Brain microvascular endothelial cell (primary cell): ENCODE data around the gene CASTOR1.

Experiments used
- DNase-seq: peaks from one replicate; pipeline ENCODE4 v3.0.0-alpha.2; 2020
- H3K27ac ChIP-seq: fragments of 250-450 bp; sonication (Bioruptor Pico); 2 replicates; pipeline ENCODE4 v1.5.1; 2020; ENCODE audit warnings: mild to moderate bottlenecking, moderate library complexity
- H3K27me3 ChIP-seq: fragments of 250-450 bp; sonication (Bioruptor Pico); replicated peaks from 2 replicates; pipeline ENCODE4 v1.5.1; 2020; ENCODE audit warnings: mild to moderate bottlenecking
- H3K36me3 ChIP-seq: fragments of 250-450 bp; sonication (Bioruptor Pico); replicated peaks from 2 replicates; pipeline ENCODE4 v1.5.1; 2020; ENCODE audit warnings: mild to moderate bottlenecking
- H3K4me3 ChIP-seq: 2 replicates; pipeline ENCODE4 v1.5.1; 2011; ENCODE audit warnings: low read depth, mild to moderate bottlenecking, control low read depth, low read length, moderate library complexity
- CTCF ChIP-seq: IDR thresholded peaks from 2 replicates; pipeline ENCODE4 v1.5.1; 2011; ENCODE audit warnings: low read depth, mild to moderate bottlenecking, moderate library complexity, low read length, control low read depth, inconsistent platforms; ENCODE audit errors: missing control alignments
- in situ Hi-C: cut with HindIII; loops from 2 replicates; pipeline ENCODE4 v1.10.0; 2017; ENCODE audit warnings: low sequenced_read_pairs, low pct_ligation_motif_present

CASTOR1 gene

GRCh38 chr22:30265823-30266444 is 23.4 kb downstream of the CASTOR1 start:
- no peak for TF ChIP-seq CTCF
- Histone ChIP-seq H3K27ac (no peak overlapping the region), H3K4me3 (no peak overlapping the region), H3K27me3 (no peaks in the 10 kb centered on the region), H3K36me3 (no peaks in the 10 kb centered on the region)
- in situ Hi-C loops = no loop called here
- DNase-seq = no peak

GRCh38 chr22:30265131-30265720 is 24.1 kb downstream of the CASTOR1 start:
- DNase-seq = no peak
- TF ChIP-seq CTCF = no peak
- Histone ChIP-seq H3K27me3 (no peaks in the 10 kb centered on the region), H3K4me3 (no peak overlapping the region), H3K27ac (no peak overlapping the region), H3K36me3 (no peaks in the 10 kb centered on the region)
- in situ Hi-C loops = no loop called here

- no peak for DNase-seq
- no peak overlapping the region for H3K4me3 ChIP-seq
- no peak overlapping the region for H3K27ac ChIP-seq
- H3K36me3 ChIP-seq = no peaks in the 10 kb centered on the region
- TF ChIP-seq CTCF = no peak
- in situ Hi-C loops = no loop called here
- no peaks in the 10 kb centered on the region for H3K27me3 ChIP-seq
Measured at GRCh38 chr22:30263883-30264282, 25.4 kb downstream of the CASTOR1 start.

GRCh38 chr22:30262917-30263741 is 26.2 kb downstream of the CASTOR1 start:
- in situ Hi-C loops = no loop called here
- no peak for DNase-seq
- Histone ChIP-seq H3K4me3 (no peak overlapping the region), H3K27ac (no peak overlapping the region), H3K27me3 (no peaks in the 10 kb centered on the region), H3K36me3 (no peaks in the 10 kb centered on the region)
- TF ChIP-seq CTCF = peak; percentile 97

- no peak for TF ChIP-seq CTCF
Measured at GRCh38 chr22:30262112-30262511, 27.2 kb downstream of the CASTOR1 start.

More at GRCh38 chr22:30262112-30262511, 27.2 kb downstream of the CASTOR1 start:
- Histone ChIP-seq H3K4me3 (no peak overlapping the region), H3K27me3 (no peaks in the 10 kb centered on the region), H3K36me3 (no peaks in the 10 kb centered on the region), H3K27ac (no peak overlapping the region)
- in situ Hi-C loops = no loop called here
- DNase-seq = no peak
